Liver (tissue), 9 donors: ENCODE results near the gene B4GALT2. TPM values are rescaled to one million over a fixed set of nuclear protein-coding genes. Genes with fewer than 3 reads are reported as not detected.

Experiments used
- DNase-seq: peaks from one replicate; pipeline ENCODE4 v3.0.0-alpha.2; 2017; ENCODE audit warnings: low spot score
- H3K27ac ChIP-seq, 2 donors: one replicate each; pipeline ENCODE4 v1.7.0; 2013; ENCODE audit warnings: inconsistent platforms in 2 of 2, low read length in 2 of 2, control low read depth in 1 of 2, low read depth in 1 of 2, mild to moderate bottlenecking in 1 of 2
- H3K27me3 ChIP-seq, 4 donors: one replicate each; pipeline versions ENCODE4 v1.6.1 to v1.7.0; 2013; ENCODE audit warnings: low read length in 3 of 4, inconsistent platforms in 1 of 4, mild to moderate bottlenecking in 1 of 4, moderate library complexity in 1 of 4; ENCODE audit not compliant: control insufficient read depth in 4 of 4, insufficient read depth in 4 of 4
- H3K36me3 ChIP-seq, 4 donors: one replicate each; pipeline versions ENCODE4 v1.6.1 to v1.7.0; 2013; ENCODE audit warnings: low read length in 3 of 4, mild to moderate bottlenecking in 3 of 4, low read depth in 1 of 4, moderate library complexity in 1 of 4; ENCODE audit not compliant: control insufficient read depth in 4 of 4, insufficient read depth in 3 of 4
- H3K4me1 ChIP-seq, 4 donors: one replicate each; pipeline versions ENCODE4 v1.6.1 to v1.7.0; 2013; ENCODE audit warnings: low read length in 3 of 4, mild to moderate bottlenecking in 3 of 4, moderate library complexity in 1 of 4; ENCODE audit not compliant: control insufficient read depth in 4 of 4, insufficient read depth in 4 of 4
- H3K4me3 ChIP-seq, 3 donors: one replicate each; pipeline versions ENCODE4 v1.6.1 to v1.7.0; 2013; ENCODE audit warnings: low read length in 3 of 3, control low read depth in 1 of 3, low read depth in 1 of 3, mild to moderate bottlenecking in 1 of 3
- H3K9ac ChIP-seq, 2 donors: one replicate each; pipeline ENCODE4 v1.7.0; 2013; ENCODE audit warnings: low read length in 2 of 2, mild to moderate bottlenecking in 2 of 2, moderate library complexity in 2 of 2, control low read depth in 1 of 2, low read depth in 1 of 2
- H3K9me3 ChIP-seq, 4 donors: one replicate each; pipeline versions ENCODE4 v1.6.1 to v1.7.0; 2013; ENCODE audit warnings: low read length in 3 of 4; ENCODE audit not compliant: control insufficient read depth in 4 of 4
- EGR1 ChIP-seq, 2 donors: IDR thresholded peaks; 2 replicates each; pipeline ENCODE4 v1.6.1; 2016 to 2018; ENCODE audit warnings: antibody characterized with exemption in 2 of 2, low read depth in 2 of 2
- FOXA1 ChIP-seq: IDR thresholded peaks from 2 replicates; pipeline ENCODE4 v1.6.1; 2016; ENCODE audit warnings: antibody characterized with exemption
- FOXA2 ChIP-seq: IDR thresholded peaks from 2 replicates; pipeline ENCODE4 v1.6.1; 2016; ENCODE audit warnings: antibody characterized with exemption
- GABPA ChIP-seq, 2 donors: IDR thresholded peaks in 1 of 2; conservative IDR thresholded peaks in 1 of 2; 2 replicates each; pipeline ENCODE4 v1.6.1; 2016; ENCODE audit warnings: antibody characterized with exemption in 2 of 2, mild to moderate bottlenecking in 1 of 2, moderate library complexity in 1 of 2
- HNF4A ChIP-seq, 2 donors: conservative IDR thresholded peaks; 2 replicates each; pipeline ENCODE4 v1.6.1; 2016; ENCODE audit warnings: antibody characterized with exemption in 2 of 2, mild to moderate bottlenecking in 2 of 2
- HNF4G ChIP-seq: IDR thresholded peaks from 2 replicates; pipeline ENCODE4 v1.6.1; 2016; ENCODE audit warnings: antibody characterized with exemption
- JUND ChIP-seq, 2 donors: IDR thresholded peaks; 2 replicates each; pipeline ENCODE4 v1.6.1; 2016; ENCODE audit warnings: antibody characterized with exemption in 2 of 2
- RAD21 ChIP-seq, 2 donors: IDR thresholded peaks; 2 replicates each; pipeline ENCODE4 v1.6.1; 2016; ENCODE audit warnings: antibody characterized with exemption in 2 of 2, mild to moderate bottlenecking in 2 of 2
- REST ChIP-seq: IDR thresholded peaks from 2 replicates; pipeline ENCODE4 v1.6.1; 2016; ENCODE audit warnings: antibody characterized with exemption, mild to moderate bottlenecking
- SP1 ChIP-seq: IDR thresholded peaks from 2 replicates; pipeline ENCODE4 v1.6.1; 2018; ENCODE audit warnings: antibody characterized with exemption, mild to moderate bottlenecking
- TAF1 ChIP-seq: conservative IDR thresholded peaks from 2 replicates; pipeline ENCODE4 v1.6.1; 2016; ENCODE audit warnings: antibody characterized with exemption, mild to moderate bottlenecking
- YY1 ChIP-seq: IDR thresholded peaks from 2 replicates; pipeline ENCODE4 v1.6.1; 2016; ENCODE audit warnings: antibody characterized with exemption, mild to moderate bottlenecking
- ZBTB33 ChIP-seq: IDR thresholded peaks from 2 replicates; pipeline ENCODE4 v1.6.1; 2016; ENCODE audit warnings: antibody characterized with exemption
- WGBS: extraction: QIAGEN DNeasy Blood & Tissue Kit; methylation state at CpG from one replicate; pipeline ENCODE4 v1.1.7; 2013; 5-methylcytosine and 5-hydroxymethylcytosine counted together
- polyA plus RNA-seq, 2 donors: library from polyadenylated mRNA; stranded (reverse) in 1 of 2; unstranded in 1 of 2; fragments of 200-250 nt in 1 of 2; fragments of >200 nt in 1 of 2; fragmentation: Nextera tagmentation in 1 of 2; extraction: Ambion mirVana in 1 of 2; gene quantifications; one replicate each; pipeline versions ENCODE4 v1.2.1 to v1.2.3, GENCODE V29; 2013 to 2015
- total RNA-seq, 2 donors: library from RNA; depleted of rRNA; stranded (reverse); fragments of >200 nt; gene quantifications; one replicate each; pipeline ENCODE4 v1.2.3, GENCODE V29; 2014
- donor health status: healthy.
- donor health status: healthy.
- donor health status: healthy.
- donor health status: healthy.
- donor health status: healthy.

The B4GALT2 gene
- total and polyA plus RNA-seq, 4 donors, result 2.9 to 31.5 (median 16.1) TPM

- peak within 1 kb of the TSS; percentile 69 to 91 for H3K9ac ChIP-seq
- H3K27ac ChIP-seq, result peak within 1 kb of the TSS; percentile 93 to 96
- TF ChIP-seq GABPA (IDR thresholded peaks at IDR 0.05 in 1 of 2, conservative IDR thresholded peaks at IDR 0.05 in 1 of 2), result peak in 1 of 2 donors; percentile 73
- peak; percentile 52 for TF ChIP-seq SP1
- no peak for TF ChIP-seq REST
- no peak for TF ChIP-seq TAF1
- TF ChIP-seq FOXA1, result no peak
- no peak for TF ChIP-seq HNF4A (conservative IDR thresholded peaks at IDR 0.05)
- TF ChIP-seq ZBTB33, result no peak
- TF ChIP-seq JUND (IDR thresholded peaks at IDR 0.05), result no peak
- TF ChIP-seq HNF4G, result no peak
- peak in 1 of 2 donors; percentile 27 for TF ChIP-seq EGR1 (IDR thresholded peaks at IDR 0.05; ENCODE audit: low read depth in 2 of 2)
- TF ChIP-seq YY1, result peak; percentile 82
- peaks cover 5 to 21% (median 12%) of the 10 kb centered on the region in 4 donors for H3K36me3 ChIP-seq
- no peaks in the 10 kb centered on the region for H3K9me3 ChIP-seq
- peak; percentile 96 for DNase-seq
- H3K27me3 ChIP-seq, result no peaks in the 10 kb centered on the region
- WGBS, result under 1% methylated on average over 93 of the region's 93 CpGs
- H3K4me1 ChIP-seq, result peaks cover 8 to 59% (median 51%) of the 10 kb centered on the region in 4 donors
- peak within 1 kb of the TSS; percentile 88 to 93 (median 88) for H3K4me3 ChIP-seq
Observed at GRCh38 chr1:43974443-43975248, 4.4 kb upstream of the B4GALT2 start, which contains the start of gene ATP6V0B. ATP6V0B (plus strand) TSS chr1:43974960; CDS start chr1:43975041, 81 bp downstream.

GRCh38 chr1:43975249-43975961, 3.6 kb upstream of the B4GALT2 start:
- peaks cover 9 to 61% (median 51%) of the 10 kb centered on the region in 4 donors for H3K4me1 ChIP-seq

More at GRCh38 chr1:43975249-43975961, 3.6 kb upstream of the B4GALT2 start:
- H3K4me3 ChIP-seq, result peak overlapping the region; percentile 88 to 93 (median 88)
- DNase-seq, result peak; percentile 63
- H3K36me3 ChIP-seq, result peaks cover 5 to 21% (median 12%) of the 10 kb centered on the region in 4 donors
- peak overlapping the region; percentile 69 to 91 for H3K9ac ChIP-seq
- TF ChIP-seq YY1 (peak; percentile 12), FOXA1 (peak; percentile 30), EGR1 (IDR thresholded peaks at IDR 0.05; ENCODE audit: low read depth in 2 of 2) (no peak), REST (no peak), HNF4G (no peak), RAD21 (IDR thresholded peaks at IDR 0.05) (no peak), FOXA2 (peak; percentile 53)
- no peaks in the 10 kb centered on the region for H3K9me3 ChIP-seq
- peak overlapping the region; percentile 93 to 96 for H3K27ac ChIP-seq
- 3% methylated on average over 34 of the region's 34 CpGs for WGBS
- H3K27me3 ChIP-seq, result no peaks in the 10 kb centered on the region
